ENCODE results near the gene SLC1A4. TPM values are rescaled to one million over a fixed set of nuclear protein-coding genes. Genes with fewer than 3 reads are reported as not detected.
"Not testable (repeated sequence)": the region's sequence is repeated elsewhere in the genome, so short reads cannot be mapped to it uniquely, and the experiment has no call there.

SLC1A4 gene
- 32.4 TPM for total RNA-seq

DNA sequence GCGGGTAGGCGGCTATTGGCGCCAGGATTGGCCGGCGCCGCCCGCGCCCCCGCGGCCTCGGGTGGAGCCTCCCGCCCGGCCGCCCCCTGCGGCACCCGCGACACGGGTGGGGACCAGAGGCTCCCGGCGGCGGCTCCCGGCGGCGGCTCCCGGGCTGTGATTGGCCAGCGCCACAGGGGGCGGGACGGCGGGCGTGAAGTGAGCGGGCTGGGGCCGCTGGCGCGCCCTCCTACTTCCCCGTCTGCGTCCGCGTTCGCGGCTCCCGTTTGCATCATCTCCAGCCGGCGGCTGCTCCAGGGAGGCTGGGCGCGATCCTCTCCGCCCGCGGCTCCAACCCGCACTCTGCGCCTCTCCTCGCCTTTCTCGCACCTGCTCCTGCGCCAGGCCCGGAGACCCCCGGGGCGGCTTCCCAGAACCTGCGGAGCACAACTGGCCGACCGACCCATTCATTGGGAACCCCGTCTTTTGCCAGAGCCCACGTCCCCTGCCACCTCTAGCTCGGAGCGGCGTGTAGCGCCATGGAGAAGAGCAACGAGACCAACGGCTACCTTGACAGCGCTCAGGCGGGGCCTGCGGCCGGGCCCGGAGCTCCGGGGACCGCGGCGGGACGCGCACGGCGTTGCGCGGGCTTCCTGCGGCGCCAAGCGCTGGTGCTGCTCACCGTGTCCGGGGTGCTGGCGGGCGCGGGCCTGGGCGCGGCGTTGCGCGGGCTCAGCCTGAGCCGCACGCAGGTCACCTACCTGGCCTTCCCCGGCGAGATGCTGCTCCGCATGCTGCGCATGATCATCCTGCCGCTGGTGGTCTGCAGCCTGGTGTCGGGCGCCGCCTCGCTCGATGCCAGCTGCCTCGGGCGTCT, at the start of gene SLC1A4:
SLC1A4 (plus strand) TSS at position 274 of the 856 bp plus-strand sequence; CDS start at position 519, 245 bp downstream.
- peak; percentile 93 for DNase-seq (ENCODE audit: low spot score)

GRCh38 chr2:64941143-64941542, 48.1 kb upstream of the SLC1A4 start:
- no peak for DNase-seq (ENCODE audit: low spot score)

- no peak for DNase-seq (ENCODE audit: low spot score)
Observed at GRCh38 chr2:64941801-64942200, 47.4 kb upstream of the SLC1A4 start.

DNA sequence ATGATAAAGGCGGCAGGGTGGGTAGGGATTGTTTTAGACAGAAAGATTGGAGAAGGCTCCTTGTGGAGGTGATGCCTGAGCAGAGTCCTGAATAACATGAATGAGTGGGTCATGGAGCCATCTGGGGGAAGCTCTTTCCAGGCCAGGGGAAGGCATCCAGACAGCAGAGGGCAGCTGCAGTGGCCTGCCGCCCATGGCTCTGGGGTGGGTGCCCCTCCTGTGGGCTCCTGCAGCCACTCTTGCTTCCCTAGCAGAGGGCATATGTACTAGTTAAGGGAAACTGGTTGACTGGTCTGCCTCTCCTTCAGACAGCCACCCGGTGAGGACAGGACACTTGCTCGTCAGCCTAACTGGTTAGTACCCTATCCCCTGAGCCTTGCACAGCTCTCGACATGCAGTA, 46.5 kb upstream of the SLC1A4 start:
- DNase-seq (ENCODE audit: low spot score): no peak

DNA sequence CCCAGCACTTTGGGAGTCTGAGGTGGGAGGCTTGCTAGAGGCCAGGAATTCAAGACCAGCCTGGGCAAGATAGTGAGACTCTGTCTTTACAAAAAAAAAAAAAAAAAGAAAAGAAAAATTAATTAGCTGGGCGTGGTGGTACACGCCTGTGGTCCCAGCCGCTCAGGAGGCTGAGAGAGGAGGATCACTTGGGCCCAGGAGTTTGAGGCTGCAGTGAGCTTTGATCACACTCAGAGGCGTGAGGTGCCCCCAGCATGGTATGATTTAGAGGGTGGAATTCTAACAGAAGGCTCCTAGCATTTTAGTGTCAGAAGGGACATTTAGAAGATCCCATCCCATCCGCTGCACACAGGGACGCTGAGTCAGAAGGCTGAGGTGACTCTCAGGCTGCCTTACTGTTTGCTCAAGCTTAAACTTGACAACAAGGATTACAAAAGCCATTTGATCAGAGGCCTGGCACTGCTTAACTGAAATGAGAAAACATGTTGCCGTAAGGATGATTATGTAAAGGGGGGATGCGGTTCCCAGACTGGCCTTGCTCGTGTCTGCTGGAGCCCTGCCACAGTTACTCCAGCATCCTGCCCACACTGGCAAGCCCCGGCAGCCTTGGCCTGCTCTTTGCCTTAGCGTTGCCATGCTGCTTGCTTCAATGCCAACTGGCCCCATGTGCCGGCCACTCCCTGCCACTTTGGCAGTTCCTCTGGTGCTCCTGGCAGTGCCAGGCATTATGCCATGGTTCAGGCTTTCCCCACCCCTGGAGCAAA, 45.6 kb upstream of the SLC1A4 start:
- peak; percentile 55 for DNase-seq (ENCODE audit: low spot score)

DNA sequence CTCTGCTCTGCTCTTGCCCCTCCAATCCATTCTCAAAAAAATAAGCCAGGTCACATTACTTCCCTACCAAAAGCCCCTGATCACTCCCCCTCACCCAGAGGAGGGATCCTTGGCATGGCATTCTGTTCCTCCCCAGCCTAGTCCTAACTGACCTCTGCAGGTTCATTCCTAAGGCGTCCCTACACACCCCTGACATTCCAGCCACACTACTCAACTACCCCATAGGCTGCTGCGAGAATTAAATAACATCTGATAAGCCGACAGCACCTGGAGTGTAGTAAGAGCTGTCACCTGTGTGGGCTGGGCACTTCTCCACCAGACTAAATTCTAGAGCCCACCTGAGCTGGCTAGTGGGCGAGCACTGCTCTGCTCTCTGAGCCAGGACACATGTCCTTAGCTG, 44.7 kb upstream of the SLC1A4 start:
- DNase-seq (ENCODE audit: low spot score): no peak

DNA sequence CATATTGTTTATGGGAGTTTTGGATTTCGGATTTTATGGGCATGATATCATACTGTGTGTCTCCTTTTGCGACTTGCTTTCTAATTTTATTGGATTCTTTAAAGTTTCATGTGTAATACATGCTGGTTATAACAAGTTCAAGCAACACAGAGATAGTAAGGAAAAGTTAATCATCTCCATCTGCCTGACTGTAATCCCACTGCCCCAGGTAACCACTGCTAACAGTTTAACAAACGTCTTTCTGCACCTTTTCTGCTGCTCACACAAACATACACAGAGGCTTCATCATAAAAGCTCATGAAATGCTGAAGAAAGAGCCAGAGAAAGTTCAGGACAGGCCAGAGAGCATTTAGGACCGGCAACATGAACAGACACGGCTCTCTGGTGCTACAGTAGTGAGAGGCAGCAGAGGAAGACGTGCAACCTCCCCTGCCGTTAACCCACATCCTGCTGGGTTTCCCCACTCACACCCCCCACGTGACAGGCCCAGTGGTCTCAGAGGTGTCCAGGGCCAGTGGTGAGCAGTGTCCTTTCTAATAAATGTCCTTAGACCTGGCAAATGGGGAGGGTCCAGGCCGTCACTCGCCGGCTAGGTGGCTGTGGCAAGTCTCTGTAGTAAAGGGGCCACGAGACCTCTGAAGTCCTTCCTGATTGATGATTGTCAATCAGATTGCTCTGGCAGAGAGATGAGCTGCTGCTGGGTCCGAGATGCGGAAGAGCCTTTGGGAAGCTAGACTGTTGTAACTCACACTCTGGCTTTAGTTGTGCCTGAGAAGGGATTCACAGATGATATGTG, 43.0 kb upstream of the SLC1A4 start:
- DNase-seq (ENCODE audit: low spot score): no peak

- DNase-seq (ENCODE audit: low spot score): no peak
Observed at GRCh38 chr2:64946769-64947247, 42.4 kb upstream of the SLC1A4 start.

DNA sequence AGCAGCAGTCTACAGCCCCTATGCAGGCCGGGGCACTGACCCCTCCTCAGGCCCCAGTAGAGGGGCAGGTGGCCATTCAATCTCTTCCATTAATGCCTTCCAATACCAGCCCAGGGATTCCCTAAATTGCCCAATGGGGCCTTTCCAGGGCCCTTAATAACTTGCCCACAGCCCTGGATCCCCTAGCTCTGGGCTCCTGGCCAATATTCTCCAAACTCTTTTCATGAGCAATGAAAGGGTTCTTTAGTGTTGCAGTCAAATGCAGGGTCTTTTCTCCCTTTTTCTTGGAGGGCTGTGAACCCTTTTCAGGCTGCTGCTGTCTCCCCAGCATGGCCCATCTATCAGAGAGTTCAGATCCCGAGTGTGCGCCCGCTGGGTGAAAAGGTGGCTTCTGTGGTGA, 41.3 kb upstream of the SLC1A4 start:
- DNase-seq (ENCODE audit: low spot score): no peak

DNA sequence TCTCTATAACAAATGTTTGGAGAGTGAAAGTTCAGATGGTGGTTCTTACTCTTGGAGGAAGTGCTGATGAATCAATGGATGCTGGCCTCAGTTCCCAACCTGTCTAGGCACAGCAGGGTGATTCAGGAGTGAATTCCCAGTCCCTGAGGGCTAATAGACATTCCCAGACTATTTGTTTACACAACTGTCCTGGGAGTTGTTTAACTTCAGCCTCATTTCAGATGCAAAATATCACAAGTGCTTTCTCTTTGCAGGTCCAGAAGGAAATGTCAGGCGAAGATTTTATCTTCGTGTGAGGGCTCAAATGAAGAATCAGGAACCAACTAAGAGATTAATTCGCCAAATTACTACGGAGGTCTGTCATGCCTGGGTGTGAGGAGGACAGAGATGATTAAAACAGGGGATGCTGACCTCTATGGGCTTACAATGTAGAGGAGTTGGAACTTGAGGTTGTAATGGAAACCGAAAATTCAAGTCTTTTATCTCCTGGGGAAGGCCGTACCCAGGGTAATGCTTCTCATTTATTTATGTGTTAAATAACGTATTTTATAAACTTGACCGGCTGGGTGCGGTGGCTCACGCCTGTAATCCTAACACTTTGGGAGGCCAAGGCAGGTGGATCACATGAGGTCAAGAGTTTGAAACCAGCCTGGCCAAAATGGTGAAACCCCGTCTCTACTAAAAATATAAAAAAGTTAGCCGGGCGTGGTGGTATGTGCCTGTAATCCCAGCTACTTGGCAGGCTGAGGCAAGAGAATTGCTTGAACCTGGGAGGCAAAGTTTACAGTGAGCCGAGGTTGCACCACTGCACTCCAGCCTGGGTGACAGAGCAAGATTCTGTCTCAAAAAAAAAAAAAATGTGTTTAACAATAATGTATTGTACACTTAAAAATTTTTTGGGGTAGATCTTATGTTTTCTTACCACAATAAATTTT, 38.7 kb upstream of the SLC1A4 start:
- DNase-seq (ENCODE audit: low spot score): no peak

DNA sequence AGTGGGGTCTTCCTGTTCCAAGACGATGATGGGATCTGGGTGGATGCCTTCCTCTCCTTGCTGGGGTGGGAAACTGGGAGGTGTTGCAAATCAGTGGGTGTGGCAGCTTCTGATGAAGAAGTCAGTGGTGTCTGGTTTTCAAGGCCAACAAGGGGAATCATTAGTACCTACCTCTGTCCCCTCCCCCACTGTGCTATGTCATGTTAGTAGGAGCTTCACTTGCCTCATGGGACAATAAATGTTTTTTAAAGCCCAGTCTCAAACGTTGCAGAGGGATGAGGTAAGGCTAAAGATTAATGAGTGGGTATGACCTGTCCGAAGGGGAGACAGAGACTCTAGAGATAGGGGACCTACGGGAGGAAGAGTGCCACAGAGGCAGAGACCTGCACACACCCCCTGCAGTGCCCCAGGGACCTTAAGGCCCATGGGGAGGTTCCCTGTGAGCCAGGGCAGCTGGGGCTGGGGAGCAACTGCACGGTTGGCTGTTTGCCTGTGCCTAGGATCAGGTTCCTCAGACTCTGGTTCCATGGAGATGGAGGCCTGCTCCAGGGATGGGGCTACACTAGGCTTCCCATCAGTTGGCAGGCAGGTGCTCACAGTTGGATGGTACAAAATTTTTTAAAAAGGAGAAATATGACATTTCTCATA, 37.8 kb upstream of the SLC1A4 start:
- no peak for DNase-seq (ENCODE audit: low spot score)

GRCh38 chr2:64952096-64952495, 37.1 kb upstream of the SLC1A4 start:
- no peak for DNase-seq (ENCODE audit: low spot score)

- no peak for DNase-seq (ENCODE audit: low spot score)
Observed at GRCh38 chr2:64952511-64953482, 36.4 kb upstream of the SLC1A4 start.

GRCh38 chr2:64955467-64955866, 33.7 kb upstream of the SLC1A4 start:
- DNase-seq (ENCODE audit: low spot score): no peak

GRCh38 chr2:64957109-64957903, 31.9 kb upstream of the SLC1A4 start:
- DNase-seq (ENCODE audit: low spot score): no peak

GRCh38 chr2:64958556-64958955, 30.6 kb upstream of the SLC1A4 start:
- no peak for DNase-seq (ENCODE audit: low spot score)

GRCh38 chr2:64960819-64961218, 28.4 kb upstream of the SLC1A4 start:
- DNase-seq (ENCODE audit: low spot score): no peak

GRCh38 chr2:64963138-64963537, 26.1 kb upstream of the SLC1A4 start:
- DNase-seq (ENCODE audit: low spot score): not testable (repeated sequence)

Measured in ureter (tissue), 1 donor.